Measurements from ENCODE around the gene ZNF500.

DNA sequence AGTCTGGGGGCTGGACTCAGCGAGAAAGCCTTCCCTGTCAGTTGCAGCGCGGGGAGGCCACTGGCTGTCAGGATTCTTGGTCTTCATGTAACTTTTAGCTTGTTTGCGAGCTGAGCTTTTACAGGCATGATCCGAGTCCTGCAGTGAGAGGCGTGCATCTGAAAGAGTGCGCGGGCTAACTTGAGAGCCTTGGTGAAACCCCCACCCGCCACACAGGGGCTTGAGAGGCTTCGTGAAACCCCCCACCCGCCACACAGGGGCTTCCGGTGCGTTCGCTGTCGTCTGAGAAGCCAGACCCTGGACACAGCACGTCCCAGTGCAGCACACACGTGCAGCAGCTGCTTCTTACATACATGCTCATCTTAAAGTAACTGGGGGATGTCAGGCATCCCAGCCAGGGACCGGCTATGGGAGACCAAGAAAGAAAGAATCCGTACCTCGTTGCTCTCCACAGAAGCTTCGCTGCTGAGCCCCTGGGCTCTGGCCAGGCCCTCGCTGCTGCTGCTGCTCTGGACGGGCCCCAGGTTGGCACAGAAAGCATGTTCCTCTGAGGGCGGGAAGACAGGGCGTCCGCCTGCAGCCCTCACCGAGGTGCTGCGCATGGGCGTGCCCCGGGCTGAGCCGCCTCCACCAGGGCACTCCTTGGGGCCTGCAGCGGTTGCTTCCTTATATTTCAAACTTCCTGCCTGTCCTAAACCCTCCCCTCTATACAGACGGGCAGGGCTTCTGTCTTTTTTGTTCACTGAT is 65.8 kb downstream of the ZNF500 start:
- TF ChIP-seq, protein P1, sequence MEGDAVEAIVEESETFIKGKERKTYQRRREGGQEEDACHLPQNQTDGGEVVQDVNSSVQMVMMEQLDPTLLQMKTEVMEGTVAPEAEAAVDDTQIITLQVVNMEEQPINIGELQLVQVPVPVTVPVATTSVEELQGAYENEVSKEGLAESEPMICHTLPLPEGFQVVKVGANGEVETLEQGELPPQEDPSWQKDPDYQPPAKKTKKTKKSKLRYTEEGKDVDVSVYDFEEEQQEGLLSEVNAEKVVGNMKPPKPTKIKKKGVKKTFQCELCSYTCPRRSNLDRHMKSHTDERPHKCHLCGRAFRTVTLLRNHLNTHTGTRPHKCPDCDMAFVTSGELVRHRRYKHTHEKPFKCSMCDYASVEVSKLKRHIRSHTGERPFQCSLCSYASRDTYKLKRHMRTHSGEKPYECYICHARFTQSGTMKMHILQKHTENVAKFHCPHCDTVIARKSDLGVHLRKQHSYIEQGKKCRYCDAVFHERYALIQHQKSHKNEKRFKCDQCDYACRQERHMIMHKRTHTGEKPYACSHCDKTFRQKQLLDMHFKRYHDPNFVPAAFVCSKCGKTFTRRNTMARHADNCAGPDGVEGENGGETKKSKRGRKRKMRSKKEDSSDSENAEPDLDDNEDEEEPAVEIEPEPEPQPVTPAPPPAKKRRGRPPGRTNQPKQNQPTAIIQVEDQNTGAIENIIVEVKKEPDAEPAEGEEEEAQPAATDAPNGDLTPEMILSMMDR (conservative IDR thresholded peaks at IDR 0.05; ENCODE audit: low read depth, low read length): no peak
- no peak for TF ChIP-seq EZH2 (IDR thresholded peaks at IDR 0.05; ENCODE audit: low read length, unreplicated experiment)
